GM19438 (cell line): Measurements from ENCODE around the gene LAMP5.

Source experiments
- ATAC-seq: cut with Tn5 transposase; IDR thresholded peaks from one replicate; pipeline ENCODE4 v1.9.1; 2021; ENCODE audit warnings: low read depth; ENCODE audit not compliant: unreplicated experiment

LAMP5 gene

GRCh38 chr20:9531581-9531980 lies 17.2 kb downstream of the LAMP5 start:
- ATAC-seq, result no peak

DNA sequence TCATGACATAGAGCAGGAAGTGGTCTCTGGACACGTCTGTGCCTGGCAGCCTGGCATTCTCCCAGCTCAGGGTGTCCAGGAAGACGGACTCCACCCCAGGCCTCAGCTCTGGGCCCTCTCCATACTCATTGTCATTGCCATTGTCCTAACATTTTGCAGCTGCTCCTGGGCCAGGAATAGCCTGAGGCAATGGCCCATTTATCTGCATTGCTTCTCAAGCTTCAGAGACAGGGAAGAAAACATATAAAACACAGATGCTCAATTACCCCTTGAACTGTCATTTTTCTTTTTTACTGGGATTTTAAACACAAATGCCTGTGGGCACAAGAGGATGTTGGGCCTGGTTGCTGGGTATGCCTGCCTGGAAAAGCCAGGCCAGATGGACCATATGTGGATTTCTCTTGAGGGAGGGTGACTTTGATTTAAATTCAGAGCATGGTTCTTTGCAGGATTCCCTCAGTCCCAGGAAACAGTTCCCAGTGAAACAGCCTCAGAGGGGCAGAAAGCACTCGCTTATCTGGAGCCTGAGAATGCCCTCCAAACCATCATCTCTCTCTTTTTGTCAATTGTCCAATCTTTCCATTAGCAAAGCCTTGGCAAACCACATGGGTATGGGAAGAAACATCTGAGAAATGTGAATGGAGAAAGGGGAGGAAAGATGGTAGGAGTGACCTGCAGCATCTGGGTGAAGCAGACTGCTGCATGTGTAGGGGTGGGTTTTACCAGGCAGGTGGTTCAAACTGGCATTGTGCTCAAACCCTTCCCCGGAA lies 17.9 kb downstream of the LAMP5 start:
- ATAC-seq, result no peak

DNA sequence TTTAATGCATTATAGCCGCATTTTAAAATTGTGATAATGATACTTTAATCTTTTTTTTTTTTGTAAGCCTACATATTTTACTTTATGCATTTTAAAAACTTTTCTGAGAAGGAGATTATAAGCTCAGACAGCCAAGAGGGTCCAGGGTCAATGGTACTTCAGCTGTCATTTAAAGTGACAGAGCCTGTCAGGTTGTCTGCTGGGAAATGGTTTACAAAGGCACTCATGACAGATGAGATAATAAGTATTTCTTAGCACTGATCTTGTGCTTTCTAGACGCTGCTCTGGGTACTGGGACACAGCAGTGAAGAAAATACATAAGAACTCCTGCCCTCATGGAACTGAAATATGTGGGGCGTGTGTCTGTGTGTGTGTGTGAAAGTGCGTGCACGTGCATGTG lies 19.6 kb downstream of the LAMP5 start:
- ATAC-seq, result no peak

DNA sequence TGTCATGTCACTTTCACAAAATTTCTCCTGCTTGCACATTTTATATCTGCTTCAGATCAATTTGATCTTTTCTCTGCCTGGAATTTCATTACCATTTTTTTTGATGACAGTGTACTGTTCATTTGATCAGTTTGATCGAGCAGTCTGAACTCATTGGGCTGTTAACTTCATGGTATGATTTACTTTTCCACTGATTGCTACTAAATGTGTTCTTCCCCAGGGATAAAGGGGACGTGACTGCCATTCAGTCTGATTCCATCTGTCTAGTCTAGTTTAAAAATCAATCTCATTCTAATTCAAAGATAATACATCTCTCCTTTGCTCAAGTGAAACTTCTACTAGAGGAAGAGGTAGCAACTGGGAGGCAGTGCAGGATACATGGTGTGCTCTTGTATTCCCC lies 21.1 kb downstream of the LAMP5 start:
- ATAC-seq, result no peak

- ATAC-seq, result no peak
Measured at GRCh38 chr20:9543214-9543613, 28.8 kb downstream of the LAMP5 start.

GRCh38 chr20:9550283-9550682 lies 35.9 kb downstream of the LAMP5 start:
- no peak for ATAC-seq

DNA sequence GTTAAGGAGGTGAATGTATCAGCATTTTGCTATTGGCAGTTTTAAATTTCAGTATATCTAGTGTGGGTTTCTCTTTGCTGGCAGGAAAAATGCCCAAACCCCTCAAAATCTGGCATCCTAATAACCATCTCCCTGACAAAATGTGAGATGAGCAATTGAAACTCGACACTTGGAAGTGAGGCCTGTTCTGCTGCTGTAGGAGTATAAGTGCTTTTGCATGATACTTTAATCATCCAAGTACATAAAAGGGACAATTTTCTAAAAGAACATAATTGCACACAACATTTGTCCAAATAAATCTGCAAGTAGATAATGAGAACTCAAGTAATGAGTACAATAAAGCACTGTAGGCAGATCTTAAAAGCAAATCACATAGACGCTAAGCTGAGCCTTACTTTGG lies 36.5 kb downstream of the LAMP5 start:
- no peak for ATAC-seq

DNA sequence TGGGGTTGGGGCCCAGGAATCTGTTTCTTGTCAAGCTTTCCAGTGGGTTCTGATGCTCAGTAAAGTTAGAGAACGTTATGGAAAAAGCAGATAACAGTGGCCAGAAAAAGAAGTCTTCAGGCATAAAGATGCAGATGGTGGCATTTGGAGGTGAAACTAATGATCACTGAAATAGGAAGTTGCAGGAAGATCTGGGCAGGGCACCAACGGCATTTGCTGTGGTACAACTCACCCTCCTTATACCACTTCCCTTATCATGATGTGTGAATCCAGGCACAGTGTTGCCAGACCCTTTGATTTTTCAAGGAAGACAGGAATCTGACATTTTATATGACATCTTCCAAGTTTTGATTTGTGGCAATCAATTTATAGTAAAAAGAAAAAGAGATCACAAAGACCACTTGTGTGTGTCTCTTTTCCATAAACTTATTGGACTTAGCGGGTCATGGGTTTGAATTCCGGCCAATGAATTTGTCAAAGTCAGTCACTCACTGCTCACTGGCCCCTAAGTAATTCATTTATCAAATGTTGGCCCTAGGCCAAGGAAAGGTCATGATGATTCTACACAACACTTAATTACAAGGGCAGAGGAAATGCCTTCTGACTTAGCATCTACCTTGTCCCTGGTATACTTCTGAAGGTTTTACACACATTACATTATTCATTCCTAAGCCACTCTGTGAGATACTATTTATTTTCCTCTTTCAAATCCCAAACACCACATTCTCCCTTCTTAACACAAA lies 37.6 kb downstream of the LAMP5 start:
- no peak for ATAC-seq

GRCh38 chr20:9555781-9556180 lies 41.4 kb downstream of the LAMP5 start:
- ATAC-seq, result no peak

- ATAC-seq, result no peak
Measured at GRCh38 chr20:9557411-9557810, 43.0 kb downstream of the LAMP5 start.

GRCh38 chr20:9565910-9566550 lies 51.6 kb downstream of the LAMP5 start:
- no peak for ATAC-seq

DNA sequence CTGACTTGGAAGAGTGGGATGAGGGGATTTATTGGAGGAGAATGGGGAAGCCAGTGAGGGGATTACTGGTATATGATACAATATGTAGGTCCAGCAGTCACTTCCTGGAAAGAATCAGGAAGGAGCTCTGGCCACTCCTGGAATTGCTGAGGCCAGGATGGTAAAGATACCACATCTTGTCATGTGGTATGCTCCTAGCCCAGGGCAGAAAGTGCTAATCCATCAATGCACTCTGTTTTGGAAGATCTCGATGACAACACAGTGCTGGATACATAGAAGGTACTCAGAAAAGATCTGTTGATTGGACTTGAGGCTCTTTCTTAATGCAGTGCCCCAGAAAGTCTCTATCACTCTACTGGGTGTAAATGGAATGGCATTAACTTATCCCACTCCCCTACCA lies 52.6 kb downstream of the LAMP5 start:
- ATAC-seq, result no peak

DNA sequence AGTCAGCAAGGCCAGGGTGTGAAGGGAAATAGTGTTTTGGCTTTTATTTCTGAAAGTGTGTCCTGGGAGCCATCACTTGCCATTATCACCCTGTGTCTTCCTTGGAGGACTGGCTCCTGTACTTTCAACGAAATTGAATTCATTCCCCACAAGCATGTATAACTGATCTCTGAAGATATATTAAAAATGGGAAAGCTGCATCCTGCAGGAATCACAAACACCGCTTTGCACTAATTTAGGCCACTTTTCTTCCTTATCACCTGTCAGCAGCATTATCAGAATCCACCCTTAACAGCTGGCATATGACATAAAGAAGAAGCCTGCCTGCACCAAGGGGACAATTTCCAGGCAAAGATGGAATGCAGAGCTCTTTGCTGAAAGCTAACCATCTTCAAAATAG lies 56.2 kb downstream of the LAMP5 start:
- ATAC-seq, result no peak

DNA sequence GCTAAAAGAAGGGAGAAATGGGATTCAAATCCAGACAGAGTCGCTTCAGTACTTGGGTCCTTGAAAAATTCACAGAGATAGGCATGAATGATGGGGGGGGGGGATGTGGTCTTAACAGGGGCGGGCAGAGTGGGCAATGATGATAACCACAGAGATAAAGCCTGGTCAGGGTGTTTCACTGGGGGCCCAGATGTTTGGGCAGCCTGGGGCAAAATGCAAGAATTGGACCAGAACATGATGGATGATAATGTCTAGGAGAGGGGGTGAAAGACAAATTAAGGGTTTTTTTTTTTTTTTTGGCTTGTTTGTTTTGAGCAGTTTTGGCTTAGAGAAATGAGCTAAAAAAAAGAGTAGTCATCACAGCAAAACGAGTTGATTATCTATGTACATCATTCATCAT lies 57.4 kb downstream of the LAMP5 start:
- no peak for ATAC-seq

DNA sequence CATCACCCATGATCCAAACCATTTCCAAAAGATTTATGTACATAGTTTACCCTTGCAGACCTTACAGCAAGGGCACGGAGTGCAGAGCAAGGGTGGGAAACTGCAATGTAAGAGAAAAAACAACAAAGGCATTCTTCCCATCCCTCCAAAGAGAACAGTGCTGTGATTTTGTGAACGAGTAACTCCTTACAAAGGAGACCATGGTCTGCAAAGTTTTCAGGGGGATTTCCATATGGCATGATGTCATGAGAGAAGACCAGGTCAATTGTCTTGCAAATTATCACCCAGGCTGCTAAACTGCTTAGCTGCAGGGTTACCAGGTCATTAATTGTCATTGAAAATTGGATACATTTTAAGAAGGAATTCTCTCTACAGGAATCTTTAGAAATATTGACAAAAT lies 58.3 kb downstream of the LAMP5 start:
- no peak for ATAC-seq

DNA sequence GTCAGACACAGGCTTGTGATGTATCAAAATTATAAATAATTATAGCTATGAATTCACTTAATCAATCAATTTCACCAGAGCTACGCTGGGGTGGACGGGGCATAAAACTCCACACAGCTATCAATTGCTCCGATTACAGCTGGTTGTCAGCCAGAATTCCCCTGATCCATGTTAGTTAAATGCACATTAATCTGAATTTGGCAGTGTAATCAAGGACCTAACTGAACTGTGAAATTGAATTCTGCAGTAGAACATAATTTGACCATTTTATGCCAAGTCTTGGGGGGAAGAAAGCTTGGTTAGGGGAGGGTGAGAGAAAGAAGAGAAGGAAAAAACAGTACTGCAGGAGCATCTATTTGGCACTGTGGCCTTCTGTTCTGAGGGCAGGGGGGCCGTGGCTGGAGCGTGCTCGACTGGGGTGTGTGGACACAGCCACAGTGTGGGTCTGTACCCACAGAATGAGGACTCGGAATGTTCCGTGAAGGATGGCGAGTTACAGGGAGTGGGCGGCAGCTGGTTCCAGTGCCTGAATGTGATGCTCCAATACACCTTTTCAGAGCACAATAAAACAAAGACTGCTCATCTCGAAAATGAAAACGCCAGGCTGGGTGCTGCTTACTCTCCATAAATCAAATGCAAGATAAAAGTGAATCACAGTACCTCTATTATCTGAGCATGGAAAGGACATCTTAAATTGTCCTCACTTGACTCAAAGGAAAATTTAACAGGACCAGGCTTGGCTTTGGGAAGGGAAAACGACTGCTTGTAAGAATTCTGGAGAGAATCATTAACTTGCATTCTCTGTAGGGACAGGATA lies 59.2 kb downstream of the LAMP5 start:
- ATAC-seq, result no peak

GRCh38 chr20:9574181-9574580 lies 59.8 kb downstream of the LAMP5 start:
- ATAC-seq, result no peak

GRCh38 chr20:9574776-9575175 lies 60.4 kb downstream of the LAMP5 start:
- no peak for ATAC-seq

DNA sequence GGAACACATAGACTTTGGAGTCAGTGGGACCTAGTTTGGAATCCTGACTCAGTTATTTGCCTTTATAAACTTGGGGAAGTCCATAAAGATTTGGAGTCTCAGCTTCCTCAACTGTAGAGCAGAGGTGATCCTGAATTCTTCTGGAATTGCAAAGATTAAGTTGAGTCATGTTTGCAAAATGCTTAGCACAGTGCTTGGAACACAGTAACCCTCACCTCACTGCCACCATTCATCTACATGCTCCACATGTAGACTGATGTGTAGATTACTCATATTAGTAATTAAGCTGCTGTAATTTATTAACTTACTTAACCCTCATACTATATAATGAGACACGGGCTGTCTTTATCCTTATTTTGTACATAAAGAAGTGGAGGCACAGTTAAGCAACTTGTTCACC lies 61.4 kb downstream of the LAMP5 start:
- no peak for ATAC-seq

DNA sequence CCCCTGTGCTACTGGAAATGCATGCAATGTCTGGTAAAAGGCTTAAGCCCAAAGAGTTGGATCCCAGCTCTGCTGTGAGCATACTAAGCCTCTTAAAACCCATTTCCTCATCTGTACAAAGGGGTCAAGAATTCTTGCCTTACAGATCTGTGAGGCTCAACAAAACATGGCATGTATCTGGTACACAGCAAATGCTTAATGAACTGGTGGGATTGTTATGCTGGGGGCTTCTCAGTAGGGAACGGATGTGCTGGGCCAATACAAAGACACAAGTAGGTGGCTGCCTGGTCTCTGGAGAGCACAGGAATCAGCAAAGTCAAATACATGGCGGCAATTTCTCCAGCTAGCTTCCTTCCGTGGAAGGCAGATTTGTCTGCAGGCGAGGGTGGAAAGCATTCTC lies 62.3 kb downstream of the LAMP5 start:
- no peak for ATAC-seq

GRCh38 chr20:9577397-9577796 lies 63.0 kb downstream of the LAMP5 start:
- ATAC-seq, result no peak
